ENCODE measurements around the gene ATG16L1. TPM values are rescaled to one million over a fixed set of nuclear protein-coding genes. Genes with fewer than 3 reads are reported as not detected.

ATG16L1 gene
- total and polyA plus RNA-seq, 7 experiments from 2014 or later = 16.0 to 115 (median 80.9) TPM

- Mint-ChIP-seq H3K9me3 (no peaks in the 10 kb centered on the region), H3K4me3 (peak overlapping the region in 1 of 10 donors; percentile 54), H3K4me1 (peaks cover 0 to 24% (median 5%) of the 10 kb centered on the region in 7 donors), H3K27me3 (peaks cover 0 to 2% (median 0%) of the 10 kb centered on the region in 5 donors), H3K36me3 (peaks cover 0 to 6% (median 0%) of the 10 kb centered on the region in 5 donors), H3K27ac (peak overlapping the region in 2 of 9 donors; percentile 21 to 78)
- POLR2A ChIA-PET = interaction anchor here (0.7 kb wide), 1 partner anchor 144 kb away, joined by 3 read pairs; no protein-coding TSS in a partner anchor
- Histone ChIP-seq H3K4me1 (ENCODE audit: control insufficient read depth in 2 of 2, insufficient read depth in 2 of 2, low read length in 2 of 2) (no peaks in the 10 kb centered on the region), H3K9me3 (ENCODE audit: control insufficient read depth in 2 of 3, low read length in 3 of 3) (no peaks in the 10 kb centered on the region), H3K27ac (ENCODE audit: low read depth, low read length) (no peak overlapping the region), H3K36me3 (ENCODE audit: control insufficient read depth in 2 of 3, insufficient read depth in 3 of 3, low read length in 3 of 3) (no peaks in the 10 kb centered on the region), H3K27me3 (ENCODE audit: control insufficient read depth in 2 of 2, insufficient read depth in 2 of 2, low read length in 2 of 2) (no peaks in the 10 kb centered on the region), H3K4me3 (ENCODE audit: low read length) (no peak overlapping the region)
- no peak for ATAC-seq
- intact Hi-C loops (cut with micrococcal nuclease) = loop anchor here in 1 of 2 donors (5.0 kb wide), 1 partner anchor 33 kb away; no protein-coding TSS in a partner anchor
- no peak for DNase-seq
- CTCF ChIA-PET = interaction anchor here (0.7 kb wide), 1 partner anchor 122 kb away, joined by 5 read pairs; no protein-coding TSS in a partner anchor
These were observed 26.0 kb upstream of the ATG16L1 start for GRCh38 chr2:233225230-233226068.

GRCh38 chr2:233226511-233227031 is 24.9 kb upstream of the ATG16L1 start:
- Histone ChIP-seq H3K9me3 (ENCODE audit: control insufficient read depth in 2 of 3, low read length in 3 of 3) (no peaks in the 10 kb centered on the region), H3K4me1 (ENCODE audit: control insufficient read depth in 2 of 2, insufficient read depth in 2 of 2, low read length in 2 of 2) (no peaks in the 10 kb centered on the region), H3K27ac (ENCODE audit: low read depth, low read length) (no peak overlapping the region), H3K36me3 (ENCODE audit: control insufficient read depth in 2 of 3, insufficient read depth in 3 of 3, low read length in 3 of 3) (no peaks in the 10 kb centered on the region), H3K27me3 (ENCODE audit: control insufficient read depth in 2 of 2, insufficient read depth in 2 of 2, low read length in 2 of 2) (no peaks in the 10 kb centered on the region), H3K4me3 (ENCODE audit: low read length) (no peak overlapping the region)
- Mint-ChIP-seq H3K36me3 (peaks cover 0 to 8% (median 0%) of the 10 kb centered on the region in 5 donors), H3K27me3 (peaks cover 0 to 2% (median 0%) of the 10 kb centered on the region in 5 donors), H3K9me3 (no peaks in the 10 kb centered on the region), H3K27ac (peak overlapping the region in 1 of 9 donors; percentile 78), H3K4me3 (no peak overlapping the region), H3K4me1 (peaks cover 0 to 33% (median 7%) of the 10 kb centered on the region in 7 donors)
- POLR2A ChIA-PET = interaction anchor here (1.0 kb wide), 1 partner anchor 14 kb away, joined by 4 read pairs; no protein-coding TSS in a partner anchor
- ATAC-seq (no peak), DNase-seq (no peak)
- CTCF ChIA-PET = no interaction called here
- intact Hi-C loops (cut with micrococcal nuclease) = loop anchor here in 1 of 2 donors (5.0 kb wide), 1 partner anchor 34 kb away; no protein-coding TSS in a partner anchor

- Histone ChIP-seq H3K4me1 (ENCODE audit: control insufficient read depth in 2 of 2, insufficient read depth in 2 of 2, low read length in 2 of 2) (no peaks in the 10 kb centered on the region), H3K27me3 (ENCODE audit: control insufficient read depth in 2 of 2, insufficient read depth in 2 of 2, low read length in 2 of 2) (no peaks in the 10 kb centered on the region), H3K27ac (ENCODE audit: low read depth, low read length) (no peak overlapping the region), H3K9me3 (ENCODE audit: control insufficient read depth in 2 of 3, low read length in 3 of 3) (no peaks in the 10 kb centered on the region), H3K36me3 (ENCODE audit: control insufficient read depth in 2 of 3, insufficient read depth in 3 of 3, low read length in 3 of 3) (no peaks in the 10 kb centered on the region), H3K4me3 (ENCODE audit: low read length) (no peak overlapping the region)
- ATAC-seq = no peak
- H3K4me3 Mint-ChIP-seq = no peak overlapping the region
- CTCF ChIA-PET = no interaction called here
- peaks cover 0 to 8% (median 0%) of the 10 kb centered on the region in 5 donors for H3K36me3 Mint-ChIP-seq
- no peak for DNase-seq
- intact Hi-C loops (cut with micrococcal nuclease) = loop anchor here in 1 of 2 donors (5.0 kb wide), 1 partner anchor 35 kb away; no protein-coding TSS in a partner anchor
- peak overlapping the region in 1 of 9 donors; percentile 21 for H3K27ac Mint-ChIP-seq
- peaks cover 0 to 2% (median 0%) of the 10 kb centered on the region in 5 donors for H3K27me3 Mint-ChIP-seq
- POLR2A ChIA-PET = interaction anchor here (1.0 kb wide), 1 partner anchor 13 kb away, joined by 4 read pairs; no protein-coding TSS in a partner anchor
- no peaks in the 10 kb centered on the region for H3K9me3 Mint-ChIP-seq
- peaks cover 0 to 39% (median 7%) of the 10 kb centered on the region in 7 donors for H3K4me1 Mint-ChIP-seq
These were observed 24.0 kb upstream of the ATG16L1 start for GRCh38 chr2:233227346-233227978.

- DNase-seq (no peak), ATAC-seq (no peak)
- Mint-ChIP-seq H3K4me1 (peaks cover 0 to 43% (median 7%) of the 10 kb centered on the region in 7 donors), H3K9me3 (no peaks in the 10 kb centered on the region), H3K36me3 (peaks cover 0 to 8% (median 0%) of the 10 kb centered on the region in 5 donors), H3K4me3 (no peak overlapping the region), H3K27me3 (peaks cover 0 to 2% (median 0%) of the 10 kb centered on the region in 5 donors), H3K27ac (no peak overlapping the region)
- Histone ChIP-seq H3K27ac (ENCODE audit: low read depth, low read length) (no peak overlapping the region), H3K36me3 (ENCODE audit: control insufficient read depth in 2 of 3, insufficient read depth in 3 of 3, low read length in 3 of 3) (no peaks in the 10 kb centered on the region), H3K4me1 (ENCODE audit: control insufficient read depth in 2 of 2, insufficient read depth in 2 of 2, low read length in 2 of 2) (no peaks in the 10 kb centered on the region), H3K9me3 (ENCODE audit: control insufficient read depth in 2 of 3, low read length in 3 of 3) (no peaks in the 10 kb centered on the region), H3K4me3 (ENCODE audit: low read length) (no peak overlapping the region), H3K27me3 (ENCODE audit: control insufficient read depth in 2 of 2, insufficient read depth in 2 of 2, low read length in 2 of 2) (no peaks in the 10 kb centered on the region)
- intact Hi-C loops (cut with micrococcal nuclease) = loop anchor here in 1 of 2 donors (5.0 kb wide), 1 partner anchor 36 kb away; no protein-coding TSS in a partner anchor
- CTCF ChIA-PET = interaction anchor here (0.6 kb wide), 1 partner anchor 977 kb away, joined by 3 read pairs; no protein-coding TSS in a partner anchor
- POLR2A ChIA-PET = interaction anchor here (0.7 kb wide), 1 partner anchor 23 kb away, joined by 4 read pairs; no protein-coding TSS in a partner anchor
These were observed 23.1 kb upstream of the ATG16L1 start for GRCh38 chr2:233228376-233228775.

GRCh38 chr2:233233618-233234230 is 17.7 kb upstream of the ATG16L1 start:
- Histone ChIP-seq H3K36me3 (ENCODE audit: control insufficient read depth in 2 of 3, insufficient read depth in 3 of 3, low read length in 3 of 3) (no peaks in the 10 kb centered on the region), H3K27ac (ENCODE audit: low read depth, low read length) (no peak overlapping the region), H3K4me1 (ENCODE audit: control insufficient read depth in 2 of 2, insufficient read depth in 2 of 2, low read length in 2 of 2) (peaks cover 14 to 18% of the 10 kb centered on the region in 2 donors), H3K4me3 (ENCODE audit: low read length) (no peak overlapping the region), H3K27me3 (ENCODE audit: control insufficient read depth in 2 of 2, insufficient read depth in 2 of 2, low read length in 2 of 2) (no peaks in the 10 kb centered on the region), H3K9me3 (ENCODE audit: control insufficient read depth in 2 of 3, low read length in 3 of 3) (no peaks in the 10 kb centered on the region)
- ChIA-PET POLR2A (interaction anchor here (0.6 kb wide), 1 partner anchor 684 kb away, joined by 3 read pairs; the partner anchor contains the start of genes EIF4E2 and TIGD1), CTCF (no interaction called here)
- Mint-ChIP-seq H3K27me3 (no peaks in the 10 kb centered on the region), H3K36me3 (peaks cover 0 to 17% (median 0%) of the 10 kb centered on the region in 5 donors), H3K4me3 (peak overlapping the region in 2 of 10 donors; percentile 56 to 72), H3K4me1 (peaks cover 16 to 64% (median 24%) of the 10 kb centered on the region in 7 donors), H3K27ac (peak overlapping the region in 4 of 9 donors; percentile 14 to 87 (median 46)), H3K9me3 (peaks cover 0 to 3% (median 0%) of the 10 kb centered on the region in 11 donors)
- intact Hi-C loops (cut with micrococcal nuclease) = loop anchor here in 1 of 2 donors (1.0 to 5.0 kb wide), 2 partner anchors 18 to 151 kb away; partner anchors contain the start of gene ATG16L1
- DNase-seq = no peak
- ATAC-seq = no peak
